ENCODE data around the gene CRABP2. TPM values are rescaled to one million over a fixed set of nuclear protein-coding genes. Genes with fewer than 3 reads are reported as not detected.

Gene CRABP2
- polyA plus RNA-seq, 4 donors = 76.4 to 118 (median 97.9) TPM

DNA sequence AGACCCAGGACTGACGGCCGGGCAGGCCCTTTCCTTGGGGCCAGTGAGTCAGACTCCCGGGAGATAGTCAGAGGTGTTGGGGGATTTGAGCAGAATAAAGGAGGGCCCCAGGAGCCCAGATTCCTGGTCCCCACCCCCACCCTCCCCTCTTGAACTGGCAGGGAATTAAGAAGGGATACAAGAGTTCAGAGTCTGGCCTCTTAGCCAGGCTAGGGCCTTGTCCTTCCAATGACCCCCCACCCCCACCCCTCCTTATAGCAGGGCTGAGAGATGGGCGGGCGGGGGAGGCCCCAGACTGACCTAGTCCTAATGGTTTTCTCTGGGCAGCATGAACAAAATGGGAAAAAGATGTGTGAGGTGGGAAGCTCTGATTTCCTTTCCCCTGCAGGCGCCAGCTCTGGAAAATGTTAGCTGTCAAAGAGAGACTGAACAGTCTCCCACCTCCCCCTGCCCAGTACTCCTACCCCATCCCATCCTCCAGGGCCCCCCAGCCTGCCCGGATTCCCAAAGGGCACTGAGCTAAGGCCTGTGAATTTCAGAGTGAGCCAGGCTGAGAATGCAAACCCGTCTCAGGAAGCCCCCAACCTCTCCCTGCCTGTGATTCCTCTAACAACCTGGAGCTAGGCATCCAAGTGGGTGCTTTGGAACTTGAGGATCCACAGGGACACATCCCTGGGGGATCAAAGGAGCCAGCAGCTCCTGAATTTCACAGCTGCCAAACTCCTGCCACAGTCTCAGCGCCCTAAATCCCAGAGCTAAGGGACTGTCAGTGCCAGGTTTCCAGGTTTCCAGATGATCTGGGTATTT lies 5.8 kb upstream of the CRABP2 start:
- no peak for DNase-seq (ENCODE audit: low read depth in 4 of 4, low spot score in 2 of 4)

DNA sequence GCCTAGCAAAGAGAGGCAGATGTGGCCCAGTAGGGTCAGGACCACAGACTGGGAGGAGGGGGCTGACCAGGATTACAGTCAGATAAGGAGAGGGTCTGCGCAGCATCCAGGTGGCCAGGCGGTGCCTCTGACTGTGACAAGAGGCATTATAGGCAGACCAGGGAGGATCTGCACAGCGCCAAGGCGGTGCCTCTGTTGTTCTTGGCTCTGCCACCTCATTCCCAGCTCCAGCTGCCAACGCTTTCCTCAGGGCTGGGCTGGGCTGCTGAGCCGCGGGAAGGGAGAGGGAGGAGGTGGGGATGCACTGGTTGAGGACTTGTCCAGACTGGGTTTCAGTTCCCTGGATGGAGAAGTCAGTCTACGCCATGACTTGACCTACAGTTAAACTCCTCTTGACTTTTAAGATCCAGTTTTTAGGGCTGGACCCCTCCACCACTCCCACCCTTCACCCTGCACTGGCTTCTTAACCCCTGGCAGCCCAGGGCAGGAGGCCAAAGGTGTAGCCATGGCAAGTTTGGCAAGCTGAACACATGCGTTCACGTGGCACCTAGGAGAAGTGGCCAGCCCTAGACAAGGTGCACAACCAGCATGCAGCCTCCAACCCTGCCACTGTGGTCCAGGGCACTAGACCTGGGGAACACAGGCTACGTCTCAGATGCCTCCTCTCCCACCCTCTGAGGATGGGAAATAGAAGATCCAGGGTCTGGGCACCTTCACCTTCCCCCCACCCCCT lies 4.5 kb upstream of the CRABP2 start:
- no peak for DNase-seq (ENCODE audit: low read depth in 4 of 4, low spot score in 2 of 4)

- no peak for DNase-seq (ENCODE audit: low read depth in 4 of 4, low spot score in 2 of 4)
These were observed 3.6 kb upstream of the CRABP2 start for GRCh38 chr1:156709031-156709430.

GRCh38 chr1:156708218-156708661 lies 2.9 kb upstream of the CRABP2 start:
- DNase-seq (ENCODE audit: low read depth in 4 of 4, low spot score in 2 of 4) = no peak

DNA sequence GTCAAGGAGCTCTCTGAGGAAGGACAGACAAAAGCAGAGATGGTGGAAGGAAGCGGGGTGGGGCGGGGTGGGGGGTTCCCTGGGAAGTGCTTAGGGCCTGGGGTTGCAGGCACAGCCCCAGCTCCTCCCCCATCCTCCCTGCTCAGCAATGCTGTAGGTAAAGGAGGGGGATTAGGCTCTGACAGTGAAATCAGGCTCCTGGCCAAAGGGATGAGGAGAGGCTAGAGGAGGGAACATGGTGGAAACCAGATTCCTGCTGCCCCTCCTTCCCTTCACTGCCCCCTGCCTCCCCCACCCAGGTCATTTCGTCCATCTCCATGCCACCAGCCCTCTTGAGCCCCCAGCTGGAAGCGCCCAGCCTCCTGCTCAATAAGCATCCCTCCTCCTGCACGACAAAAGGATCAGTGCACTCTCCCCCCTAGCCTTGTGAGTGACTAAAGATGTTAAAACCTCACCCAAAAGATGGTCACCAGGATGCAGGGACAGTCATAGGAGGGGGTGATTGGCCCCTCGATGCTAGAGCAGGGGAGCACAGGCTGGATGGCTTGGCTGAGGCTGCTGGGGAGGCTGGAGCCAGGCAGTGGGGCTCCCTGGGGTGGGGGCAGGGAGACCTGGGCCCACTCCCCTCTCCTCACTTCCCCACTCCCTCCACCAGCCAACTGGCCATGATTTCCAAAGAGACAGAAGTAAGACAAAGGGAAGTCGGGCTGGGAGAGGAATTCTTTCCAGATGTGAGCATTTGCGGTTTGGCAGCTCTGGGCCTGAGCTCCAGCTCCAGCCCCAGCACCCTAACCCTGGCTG lies 2.2 kb upstream of the CRABP2 start:
- DNase-seq (ENCODE audit: low read depth in 4 of 4, low spot score in 2 of 4) = no peak

DNA sequence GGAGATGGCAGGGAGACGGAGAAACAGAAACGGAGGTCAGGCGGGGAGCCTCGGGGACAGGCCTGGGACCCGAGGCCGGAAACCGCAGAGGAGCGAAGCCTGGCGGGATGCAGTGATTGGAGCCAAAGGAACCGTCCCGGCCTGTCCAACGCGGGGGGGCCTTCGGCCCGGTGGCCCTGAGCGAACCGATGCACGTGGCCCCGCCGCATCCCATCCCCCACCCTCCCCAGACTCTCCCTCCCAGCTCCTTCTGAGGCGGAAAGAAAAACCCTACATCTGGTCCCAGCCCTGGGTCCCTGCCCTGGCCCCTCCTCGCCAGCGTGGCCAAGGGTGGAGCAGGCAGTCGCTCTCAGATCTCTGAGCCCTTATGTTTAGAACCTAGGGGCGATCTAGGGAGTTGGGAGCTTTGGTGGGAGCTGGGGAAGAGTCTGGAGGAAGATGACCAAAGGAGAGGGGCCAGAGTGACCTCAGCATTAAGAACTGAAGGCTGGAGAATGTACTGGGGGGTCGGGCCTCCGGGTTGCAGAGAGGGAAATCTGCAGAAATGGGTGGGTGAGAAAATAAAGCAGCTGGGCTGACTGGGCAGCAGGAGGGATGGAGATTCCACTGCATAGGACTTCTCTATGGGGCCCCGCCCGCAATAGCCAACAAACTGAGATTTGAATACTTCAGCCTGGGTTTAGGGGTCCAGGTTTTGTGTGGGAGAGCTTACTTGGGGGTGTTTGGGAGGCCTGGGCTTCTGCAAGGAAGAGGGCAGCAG lies 1.5 kb upstream of the CRABP2 start:
- no peak for DNase-seq (ENCODE audit: low read depth in 4 of 4, low spot score in 2 of 4)

DNA sequence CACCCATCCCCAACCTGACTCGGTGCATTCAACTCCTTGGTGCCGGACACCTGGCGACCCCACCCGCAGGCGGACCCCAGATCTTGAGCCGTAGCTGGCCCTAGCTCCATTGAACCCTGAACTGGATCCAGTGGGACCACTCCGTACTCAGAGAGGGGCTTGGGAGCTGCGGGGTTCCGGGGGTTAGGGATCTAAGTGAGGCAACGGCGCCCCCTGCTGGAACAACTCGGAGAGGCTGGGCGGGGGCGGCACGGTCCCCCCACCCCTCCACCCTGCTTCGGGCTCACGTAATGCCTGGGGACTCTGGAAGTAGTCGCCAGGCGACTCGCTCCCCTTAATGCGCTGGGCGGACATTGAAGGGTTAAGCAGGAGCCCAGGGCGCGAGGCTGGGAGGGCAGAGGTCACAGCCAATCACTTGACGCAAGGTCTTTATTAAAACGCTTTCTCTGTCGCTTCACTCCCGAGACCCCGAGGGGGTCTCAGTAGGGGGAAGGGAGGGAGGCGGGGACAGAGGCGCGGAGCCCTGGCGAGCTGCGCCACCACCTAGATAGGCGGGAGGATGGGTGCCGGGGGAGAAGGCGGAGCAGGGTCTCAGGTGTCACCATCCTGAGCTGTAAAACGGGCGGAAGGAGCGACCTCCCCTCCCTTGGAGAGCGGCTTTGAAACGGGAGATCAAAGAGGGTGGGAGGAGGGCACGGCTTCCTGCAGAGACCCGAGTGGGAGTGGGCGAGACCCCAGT lies 704 bp upstream of the CRABP2 start:
- DNase-seq (ENCODE audit: low read depth in 4 of 4, low spot score in 2 of 4) = peak in 2 of 4 donors; percentile 79 to 80

- no peak for DNase-seq (ENCODE audit: low read depth in 4 of 4, low spot score in 2 of 4)
These were observed 458 bp downstream of the CRABP2 start for GRCh38 chr1:156704930-156705320.

DNA sequence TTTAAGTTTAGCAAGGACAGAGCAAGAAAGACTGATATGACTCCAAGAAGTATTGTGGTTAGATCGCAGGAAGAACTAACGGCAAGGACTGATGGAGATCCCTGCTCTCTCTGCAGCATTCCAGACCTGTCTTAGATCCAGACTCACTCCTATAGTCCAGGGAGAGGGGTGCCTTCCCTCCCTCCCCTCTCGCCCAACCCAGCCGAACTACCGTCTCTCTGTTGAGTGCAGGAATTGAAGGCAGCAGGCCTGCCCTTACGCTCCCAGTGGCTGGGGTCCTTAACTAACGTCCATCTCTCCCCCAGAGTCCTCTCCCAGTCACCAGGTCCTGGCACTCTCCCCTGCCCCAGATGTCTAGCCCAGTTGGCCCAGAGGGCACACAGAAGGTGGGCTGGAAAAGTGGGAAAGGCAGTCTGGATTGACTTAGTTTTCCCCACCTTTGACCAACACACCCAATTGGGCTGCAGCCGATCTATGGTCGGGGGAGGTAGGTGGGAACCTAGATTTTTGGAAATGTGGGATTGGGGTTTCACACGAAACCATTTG lies 1.1 kb downstream of the CRABP2 start:
- DNase-seq (ENCODE audit: low read depth in 4 of 4, low spot score in 2 of 4) = no peak

DNA sequence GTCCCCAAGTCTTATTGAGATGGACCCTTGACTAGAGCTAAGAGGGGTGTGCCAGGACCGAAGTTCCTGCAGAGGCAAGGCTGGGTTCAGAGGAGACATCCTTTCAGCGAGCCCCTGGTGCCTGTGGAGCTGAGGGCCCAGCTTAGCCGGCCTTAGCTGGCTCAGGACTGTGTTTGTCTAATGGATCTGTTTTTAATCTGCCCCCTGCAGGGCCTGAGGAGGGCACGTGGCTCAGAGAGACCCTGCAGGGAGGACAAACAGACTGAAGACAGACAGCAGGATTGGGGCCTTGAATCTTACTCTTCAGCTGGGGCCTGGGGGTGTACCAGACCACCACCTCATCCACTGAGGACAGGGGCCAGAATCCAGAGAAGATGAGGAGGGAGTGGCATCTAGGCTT lies 1.6 kb downstream of the CRABP2 start:
- DNase-seq (ENCODE audit: low read depth in 4 of 4, low spot score in 2 of 4) = no peak

DNA sequence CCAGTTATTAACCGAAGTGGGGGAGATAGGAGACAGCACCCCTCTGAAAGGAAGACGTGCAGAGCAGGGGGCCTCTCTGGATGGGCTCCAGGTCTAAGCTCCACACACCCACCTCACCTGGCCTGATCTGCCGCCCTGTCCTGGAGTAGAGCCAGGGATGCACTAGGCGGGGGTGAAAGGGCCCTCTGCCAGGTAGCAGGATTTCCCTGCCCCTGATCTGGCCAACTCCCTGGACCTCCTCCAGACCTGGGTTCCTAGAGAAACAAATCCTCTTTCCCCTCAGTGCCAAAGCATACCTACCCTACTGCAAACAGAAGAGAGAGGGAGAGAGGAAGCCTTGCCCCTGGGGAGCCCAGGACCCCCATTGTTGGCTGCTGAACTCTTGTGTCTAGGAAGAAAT lies 2.0 kb downstream of the CRABP2 start:
- DNase-seq (ENCODE audit: low read depth in 4 of 4, low spot score in 2 of 4) = no peak

DNA sequence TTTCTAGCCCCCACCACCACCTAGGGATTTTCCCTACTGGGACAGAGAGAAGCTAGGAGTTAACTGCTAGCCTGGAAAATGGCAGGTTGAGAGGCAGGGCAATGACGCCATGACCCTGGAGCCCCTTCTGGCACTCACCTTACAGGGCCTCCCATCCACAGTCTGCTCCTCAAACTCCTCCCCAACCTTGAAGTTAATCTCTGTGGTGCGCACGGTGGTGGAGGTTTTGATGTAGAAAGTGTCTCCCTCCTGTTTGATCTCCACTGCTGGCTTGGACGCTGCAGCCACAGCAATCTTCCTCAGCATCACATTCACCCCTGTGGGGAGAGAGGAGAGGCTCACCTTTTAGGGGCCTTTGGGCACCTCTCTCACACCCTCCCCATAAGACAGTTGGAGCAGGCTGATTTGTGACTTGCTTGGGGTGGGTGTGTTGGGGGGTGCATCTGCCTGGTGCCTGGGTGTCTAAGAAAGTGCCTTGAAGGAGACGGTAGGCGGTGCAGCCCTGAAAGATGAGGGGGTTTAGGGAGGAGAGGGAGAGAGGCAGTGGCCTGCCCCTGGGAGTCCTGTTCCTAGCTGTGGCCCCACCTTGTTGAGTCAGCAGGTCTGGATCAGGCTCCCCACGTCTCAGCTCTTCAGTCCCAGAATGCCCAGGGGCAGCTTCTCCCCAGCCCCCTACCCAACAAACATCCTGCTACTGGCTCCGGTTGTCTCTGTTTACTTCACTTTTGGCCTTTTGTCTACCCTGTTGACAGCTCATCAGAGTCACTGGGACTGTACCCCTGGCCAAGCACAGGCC lies 4.4 kb downstream of the CRABP2 start:
- DNase-seq (ENCODE audit: low read depth in 4 of 4, low spot score in 2 of 4) = no peak

DNA sequence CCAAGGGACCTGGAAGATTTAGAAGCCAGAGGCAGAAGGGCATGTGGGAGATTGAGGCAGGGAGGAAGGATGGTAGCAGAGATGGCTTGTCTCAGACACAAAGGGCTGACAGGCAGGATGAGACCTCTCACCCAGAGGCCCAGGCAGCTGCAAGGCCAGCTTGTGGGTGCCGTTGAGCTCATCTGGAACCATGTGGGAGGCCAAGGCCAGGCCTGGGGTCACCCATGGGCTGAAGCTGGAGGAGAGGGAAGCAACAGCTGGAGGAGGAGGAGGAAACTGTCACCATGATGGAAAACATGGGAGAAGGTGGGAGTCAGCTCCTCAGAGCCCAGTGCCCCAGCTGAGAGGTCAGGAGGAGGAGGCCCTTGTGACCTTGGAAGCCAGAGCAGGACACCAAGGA lies 6.4 kb downstream of the CRABP2 start:
- no peak for DNase-seq (ENCODE audit: low read depth in 4 of 4, low spot score in 2 of 4)

DNA sequence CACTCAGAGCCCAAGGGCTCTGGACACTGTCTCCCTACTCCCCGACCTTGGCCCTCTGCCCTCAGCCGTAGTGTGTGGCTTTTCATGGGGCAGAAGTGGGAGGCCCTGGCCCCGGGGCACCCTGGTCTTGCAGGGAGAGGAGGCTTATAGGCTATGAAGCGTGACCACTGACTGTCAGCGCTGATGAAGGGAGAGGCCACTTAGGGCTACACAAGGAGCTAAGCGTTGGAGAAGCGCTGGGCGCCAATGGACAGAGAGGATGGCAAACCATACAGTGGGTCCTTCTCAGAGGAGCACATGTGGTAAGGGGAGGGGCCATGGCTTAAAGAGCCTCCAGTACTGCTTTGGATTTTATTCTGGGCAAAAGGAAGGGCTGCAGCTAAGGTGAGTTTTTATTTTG lies 7.9 kb downstream of the CRABP2 start:
- DNase-seq (ENCODE audit: low read depth in 4 of 4, low spot score in 2 of 4) = no peak

DNA sequence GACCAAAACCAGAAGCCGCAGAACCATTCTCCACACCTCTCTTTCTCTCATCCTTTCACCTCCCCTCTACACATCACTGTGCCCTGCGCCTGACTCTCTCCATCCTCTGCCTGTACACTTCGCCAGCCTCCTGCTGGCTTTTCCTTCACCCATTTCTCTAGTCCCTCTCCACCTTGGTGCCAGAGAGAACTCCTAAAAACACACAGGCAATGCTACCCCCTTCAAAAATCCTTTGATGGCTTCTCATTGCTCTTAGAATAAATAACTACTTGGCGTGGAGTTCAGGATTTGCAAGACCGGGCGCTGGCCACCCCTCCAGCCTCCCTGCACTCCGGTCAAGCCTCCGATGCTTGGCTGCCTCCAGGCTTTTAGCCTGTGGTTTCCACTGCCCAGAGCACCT lies 8.6 kb downstream of the CRABP2 start:
- DNase-seq (ENCODE audit: low read depth in 4 of 4, low spot score in 2 of 4) = no peak

DNA sequence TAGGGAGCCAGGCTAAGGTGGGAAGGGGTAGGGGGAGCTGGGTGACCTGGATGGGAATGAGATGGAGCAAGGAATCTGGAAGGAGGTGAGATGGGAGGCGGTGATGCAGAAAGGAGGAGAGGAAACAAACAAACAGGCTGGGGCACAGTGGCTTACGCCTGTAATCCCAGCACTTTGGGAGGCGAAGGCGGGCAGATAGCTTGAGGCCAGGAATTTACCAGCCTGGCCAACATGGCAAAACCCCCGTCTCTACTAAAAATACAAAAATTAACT lies 10.8 kb downstream of the CRABP2 start:
- no peak for DNase-seq (ENCODE audit: low read depth in 4 of 4, low spot score in 2 of 4)

- DNase-seq (ENCODE audit: low read depth in 4 of 4, low spot score in 2 of 4) = no peak
These were observed 11.3 kb downstream of the CRABP2 start for GRCh38 chr1:156693848-156694689.
